Neural progenitor cell (in vitro differentiated cells): Measurements from ENCODE around the gene TEX19.

ENCODE experiments used
- CTCF ChIP-seq: fragments of 200-600 bp; sonication (generic); IDR thresholded peaks from 2 replicates; pipeline ENCODE4 v1.5.1; 2017; ENCODE audit warnings: antibody characterized with exemption, mild to moderate bottlenecking
- EZH2phosphoT487 ChIP-seq: fragments of 200-600 bp; sonication (generic); IDR thresholded peaks from 2 replicates; pipeline ENCODE4 v1.6.1; 2017; ENCODE audit warnings: antibody characterized with exemption

GRCh38 chr17:82311971-82312370, 47.1 kb upstream of the TEX19 start:
- TF ChIP-seq CTCF (no peak), EZH2phosphoT487 (no peak)
